GM19452 (cell line): ENCODE results near the gene SLC47A2.

Experiments used
- ATAC-seq: cut with Tn5 transposase; IDR thresholded peaks from one replicate; pipeline ENCODE4 v1.9.1; 2021; ENCODE audit not compliant: unreplicated experiment

The SLC47A2 gene

GRCh38 chr17:19747829-19748806 lies 31.7 kb upstream of the SLC47A2 start, which contains the start of gene ALDH3A1:
Gene ALDH3A1 (minus strand): TSS chr17:19748298. CDS start chr17:19745129, 3,169 bp downstream.
- no peak for ATAC-seq

- no peak for ATAC-seq
These were observed 30.9 kb upstream of the SLC47A2 start for GRCh38 chr17:19747159-19747719.

- no peak for ATAC-seq
These were observed 30.1 kb upstream of the SLC47A2 start for GRCh38 chr17:19746517-19746916.

GRCh38 chr17:19744922-19745757 lies 28.8 kb upstream of the SLC47A2 start:
- ATAC-seq, result peak; percentile 75

- ATAC-seq, result no peak
These were observed 28.1 kb upstream of the SLC47A2 start for GRCh38 chr17:19744492-19744891.

- ATAC-seq, result no peak
These were observed 27.0 kb upstream of the SLC47A2 start for GRCh38 chr17:19743101-19744100.

GRCh38 chr17:19742495-19742894 lies 26.1 kb upstream of the SLC47A2 start:
- no peak for ATAC-seq

GRCh38 chr17:19741832-19742457 lies 25.6 kb upstream of the SLC47A2 start:
- no peak for ATAC-seq

GRCh38 chr17:19740933-19741332 lies 24.5 kb upstream of the SLC47A2 start:
- no peak for ATAC-seq

GRCh38 chr17:19739241-19740201 lies 23.1 kb upstream of the SLC47A2 start:
- ATAC-seq, result no peak

GRCh38 chr17:19738757-19739156 lies 22.4 kb upstream of the SLC47A2 start:
- no peak for ATAC-seq

- ATAC-seq, result no peak
These were observed 21.7 kb upstream of the SLC47A2 start for GRCh38 chr17:19738073-19738449.

GRCh38 chr17:19737305-19738072 lies 21.1 kb upstream of the SLC47A2 start:
- ATAC-seq, result no peak

GRCh38 chr17:19736071-19736470 lies 19.7 kb upstream of the SLC47A2 start:
- ATAC-seq, result no peak

- ATAC-seq, result no peak
These were observed 17.7 kb upstream of the SLC47A2 start for GRCh38 chr17:19733953-19734526.

GRCh38 chr17:19731626-19732025 lies 15.2 kb upstream of the SLC47A2 start:
- ATAC-seq, result no peak

GRCh38 chr17:19730843-19731242 lies 14.5 kb upstream of the SLC47A2 start:
- no peak for ATAC-seq
